GM19397 (cell line): Measurements from ENCODE around the gene KIF11.
A peak's percentile ranks its signal among the peaks of the same experiment; 100 is the strongest.
"Not testable (repeated sequence)": the region's sequence is repeated elsewhere in the genome, so short reads cannot be mapped to it uniquely, and the experiment has no call there.

ENCODE experiments used
- ATAC-seq: cut with Tn5 transposase; IDR thresholded peaks from one replicate; pipeline ENCODE4 v1.9.1; 2021; ENCODE audit warnings: mild to moderate bottlenecking, moderate library complexity; ENCODE audit not compliant: unreplicated experiment

The KIF11 gene

GRCh38 chr10:92592761-92593618 is at the start of gene KIF11:
KIF11 (plus strand) TSS chr10:92593130; CDS start chr10:92593376, 246 bp downstream.
- ATAC-seq = peak; percentile 80

GRCh38 chr10:92544296-92544695 is 48.6 kb upstream of the KIF11 start:
- ATAC-seq = no peak

- no peak for ATAC-seq
Measured at GRCh38 chr10:92545556-92545955, 47.4 kb upstream of the KIF11 start.

- no peak for ATAC-seq
Measured at GRCh38 chr10:92547676-92548075, 45.3 kb upstream of the KIF11 start.

GRCh38 chr10:92550924-92551323 is 42.0 kb upstream of the KIF11 start:
- no peak for ATAC-seq

GRCh38 chr10:92552310-92552709 is 40.6 kb upstream of the KIF11 start:
- ATAC-seq = no peak

GRCh38 chr10:92553959-92554358 is 39.0 kb upstream of the KIF11 start:
- no peak for ATAC-seq

GRCh38 chr10:92559046-92559445 is 33.9 kb upstream of the KIF11 start:
- ATAC-seq = no peak

- ATAC-seq = no peak
Measured at GRCh38 chr10:92562424-92562823, 30.5 kb upstream of the KIF11 start.

- ATAC-seq = peak; percentile 51
Measured at GRCh38 chr10:92567952-92568600, 24.9 kb upstream of the KIF11 start.

GRCh38 chr10:92569071-92569470 is 23.9 kb upstream of the KIF11 start:
- ATAC-seq = no peak

GRCh38 chr10:92569663-92570062 is 23.3 kb upstream of the KIF11 start:
- ATAC-seq = not testable (repeated sequence)

GRCh38 chr10:92571649-92572048 is 21.3 kb upstream of the KIF11 start:
- no peak for ATAC-seq

- ATAC-seq = no peak
Measured at GRCh38 chr10:92572362-92573090, 20.4 kb upstream of the KIF11 start.

- no peak for ATAC-seq
Measured at GRCh38 chr10:92573091-92573797, 19.7 kb upstream of the KIF11 start.

- ATAC-seq = peak; percentile 72
Measured at GRCh38 chr10:92573798-92574547, 19.0 kb upstream of the KIF11 start, which contains the start of gene IDE. IDE (minus strand) TSS chr10:92574093; CDS start chr10:92574019, 74 bp downstream.

- peak; percentile 8 for ATAC-seq
Measured at GRCh38 chr10:92574548-92575261, 18.2 kb upstream of the KIF11 start.

- ATAC-seq = no peak
Measured at GRCh38 chr10:92575961-92576360, 17.0 kb upstream of the KIF11 start.

GRCh38 chr10:92582347-92582746 is 10.6 kb upstream of the KIF11 start:
- ATAC-seq = not testable (repeated sequence)
